ENCODE measurements around the gene ZSCAN22.
"Not testable (repeated sequence)": the region's sequence is repeated elsewhere in the genome, so short reads cannot be mapped to it uniquely, and the experiment has no call there.

ZSCAN22 gene

GRCh38 chr19:58319241-58319640 is 7.6 kb upstream of the ZSCAN22 start:
- DNase-seq: no peak

GRCh38 chr19:58325311-58326022 is 1.3 kb upstream of the ZSCAN22 start:
- DNase-seq: no peak

GRCh38 chr19:58326501-58326913 is 287 bp upstream of the ZSCAN22 start:
- no peak for DNase-seq

- no peak for DNase-seq
Observed at GRCh38 chr19:58328999-58329398, 2.2 kb downstream of the ZSCAN22 start.

GRCh38 chr19:58330458-58330857 is 3.7 kb downstream of the ZSCAN22 start:
- DNase-seq: no peak

- DNase-seq: no peak
Observed at GRCh38 chr19:58332697-58333096, 5.9 kb downstream of the ZSCAN22 start.

- no peak for DNase-seq
Observed at GRCh38 chr19:58334691-58335249, 8.0 kb downstream of the ZSCAN22 start.

GRCh38 chr19:58335630-58336029 is 8.8 kb downstream of the ZSCAN22 start:
- DNase-seq: no peak

GRCh38 chr19:58336216-58336615 is 9.4 kb downstream of the ZSCAN22 start:
- no peak for DNase-seq

- DNase-seq: no peak
Observed at GRCh38 chr19:58336820-58337219, 10.0 kb downstream of the ZSCAN22 start.

- no peak for DNase-seq
Observed at GRCh38 chr19:58338336-58338735, 11.5 kb downstream of the ZSCAN22 start.

- DNase-seq: no peak
Observed at GRCh38 chr19:58338825-58339558, 12.2 kb downstream of the ZSCAN22 start.

GRCh38 chr19:58345558-58345957 is 18.8 kb downstream of the ZSCAN22 start:
- no peak for DNase-seq

- peak; percentile 53 for DNase-seq
Observed at GRCh38 chr19:58346961-58347929, 20.5 kb downstream of the ZSCAN22 start.

GRCh38 chr19:58348080-58348479 is 21.3 kb downstream of the ZSCAN22 start:
- not testable (repeated sequence) for DNase-seq

GRCh38 chr19:58349590-58349989 is 22.8 kb downstream of the ZSCAN22 start:
- no peak for DNase-seq

- DNase-seq: no peak
Observed at GRCh38 chr19:58350001-58350861, 23.4 kb downstream of the ZSCAN22 start.

GRCh38 chr19:58350871-58351557 is 24.2 kb downstream of the ZSCAN22 start:
- DNase-seq: no peak

- no peak for DNase-seq
Observed at GRCh38 chr19:58351558-58351878, 24.7 kb downstream of the ZSCAN22 start.

- no peak for DNase-seq
Observed at GRCh38 chr19:58351990-58352755, 25.4 kb downstream of the ZSCAN22 start.
